GM12878 (cell line): ENCODE results near the gene TMEM132D. TPM values are rescaled to one million over a fixed set of nuclear protein-coding genes. Genes with fewer than 3 reads are reported as not detected.

ENCODE experiments used
- ATAC-seq: fragments of 200-7000 bp; cut with Tn5 transposase; 3 replicates; pipeline ENCODE4 v1.9.1; 2020; ENCODE audit warnings: mild to moderate bottlenecking, moderate library complexity
- BruUV-seq: library from RNA; stranded (reverse); fragments of 400-500 nt; replicated peaks from 2 replicates; lab custom pipeline; 2021; lab: Mats Ljungman, UMichigan
- CTCF ChIA-PET: fragments of 300-600 bp; sonication (Branson Sonifier 250); formaldehyde crosslinking; extraction: SDS; loops from one replicate; lab custom pipeline; 2021; ENCODE audit warnings: inconsistent platforms; lab: Yijun Ruan, JAX
- POLR2A ChIA-PET: fragments of 350-600 bp; formaldehyde crosslinking; extraction: SDS; loops from one replicate; lab custom pipeline; 2021; ENCODE audit warnings: inconsistent platforms; lab: Charles Lee
- RAD21 ChIA-PET: fragments of 300-600 bp; sonication (Branson Sonifier 250); formaldehyde crosslinking; loops from one replicate; lab custom pipeline; 2023; ENCODE audit warnings: antibody characterized with exemption; ENCODE audit not compliant: unreplicated experiment; lab: Charles Lee
- SMC1A ChIA-PET: fragments of 300-600 bp; sonication (Branson Sonifier 250); formaldehyde crosslinking; loops from one replicate; lab custom pipeline; 2023; ENCODE audit not compliant: unreplicated experiment, uncharacterized antibody; lab: Charles Lee
- DNase-seq: peaks from one replicate; pipeline ENCODE4 v3.0.0-alpha.2; 2011; ENCODE audit warnings: low read depth, low spot score
- FAIRE-seq: peaks from 3 replicates; lab custom pipeline; 2011; peaks lifted over from hg19 to GRCh38; lab: Jason Lieb, UNC
- H2AFZ ChIP-seq: 2 replicates; pipeline ENCODE4 v1.6.0; 2011; ENCODE audit warnings: low read depth, low read length, control low read depth; ENCODE audit not compliant: control insufficient read depth
- H3K27ac ChIP-seq: 2 replicates; pipeline ENCODE4 v1.5.1; 2011; ENCODE audit warnings: control low read depth; ENCODE audit not compliant: control insufficient read depth, insufficient read depth
- H3K27me3 ChIP-seq, 2 experiments: replicated peaks in 1 of 2; 2 replicates each; pipeline versions ENCODE4 v1.6.0 to v1.6.1; 2011; ENCODE audit warnings: low read length in 1 of 2; ENCODE audit not compliant: control insufficient read depth in 2 of 2, insufficient read depth in 2 of 2
- H3K36me3 ChIP-seq, 2 experiments: 2 replicates each; pipeline ENCODE4 v1.5.1; 2011; ENCODE audit warnings: low read length in 1 of 2; ENCODE audit not compliant: control insufficient read depth in 2 of 2, insufficient read depth in 2 of 2
- H3K4me1 ChIP-seq: 2 replicates; pipeline ENCODE4 v1.6.1; 2011; ENCODE audit warnings: mild to moderate bottlenecking, low read length, moderate library complexity, mixed read lengths; ENCODE audit not compliant: control insufficient read depth, insufficient read depth
- H3K4me2 ChIP-seq: 2 replicates; pipeline ENCODE4 v1.6.0; 2011; ENCODE audit warnings: control low read depth; ENCODE audit not compliant: control insufficient read depth, insufficient read depth
- H3K4me3 ChIP-seq: fragments of 200-600 bp; sonication (generic); 2 replicates; pipeline ENCODE4 v1.5.1; 2016
- H3K79me2 ChIP-seq: 2 replicates; pipeline ENCODE4 v1.6.0; 2011; ENCODE audit warnings: low read length; ENCODE audit not compliant: control insufficient read depth, insufficient read depth
- H3K9ac ChIP-seq: 2 replicates; pipeline ENCODE4 v1.8.0; 2011; ENCODE audit warnings: low read length, control low read depth, mixed read lengths; ENCODE audit not compliant: control insufficient read depth, insufficient read depth
- H3K9me3 ChIP-seq: replicated peaks from 3 replicates; pipeline ENCODE4 v1.5.1; 2011; ENCODE audit warnings: mild to moderate bottlenecking, low read length; ENCODE audit not compliant: control insufficient read depth, insufficient read depth
- H4K20me1 ChIP-seq: 2 replicates; pipeline ENCODE4 v1.6.0; 2011; ENCODE audit not compliant: control insufficient read depth, insufficient read depth
- ATF7 ChIP-seq: fragments of 450-650 bp; IDR thresholded peaks from 2 replicates; pipeline ENCODE4 v1.6.1; 2016; ENCODE audit warnings: low read depth, mild to moderate bottlenecking
- FOXK2 ChIP-seq: fragments of 450-650 bp; IDR thresholded peaks from 2 replicates; pipeline ENCODE4 v1.6.1; 2017; ENCODE audit warnings: mild to moderate bottlenecking, moderate library complexity
- HDAC2 ChIP-seq: fragments of 200-600 bp; sonication (generic); IDR thresholded peaks from 2 replicates; pipeline ENCODE4 v1.6.1; 2017
- IKZF1 ChIP-seq: fragments of 450-650 bp; conservative IDR thresholded peaks from 2 replicates; pipeline ENCODE4 v1.6.1; 2017; ENCODE audit warnings: antibody characterized with exemption, mild to moderate bottlenecking
- KDM1A ChIP-seq: fragments of 200-600 bp; sonication (generic); IDR thresholded peaks from 2 replicates; pipeline ENCODE4 v1.6.1; 2016; ENCODE audit warnings: borderline replicate concordance
- KLF5 ChIP-seq: fragments of 450-650 bp; IDR thresholded peaks from 2 replicates; pipeline ENCODE4 v1.6.1; 2014; ENCODE audit warnings: mild to moderate bottlenecking; ENCODE audit not compliant: partially characterized antibody
- NBN ChIP-seq: fragments of 450-650 bp; IDR thresholded peaks from 2 replicates; pipeline ENCODE4 v1.6.1; 2016
- NFYB ChIP-seq: IDR thresholded peaks from 2 replicates; pipeline ENCODE4 v1.6.1; 2011; ENCODE audit warnings: low read depth, mild to moderate bottlenecking, low read length, improper control_type of control experiment, moderate library complexity; ENCODE audit not compliant: insufficient read depth
- NR2C1 ChIP-seq: fragments of 450-650 bp; IDR thresholded peaks from 2 replicates; pipeline ENCODE4 v1.6.1; 2017; ENCODE audit warnings: antibody characterized with exemption, mild to moderate bottlenecking, moderate library complexity
- POLR2A ChIP-seq: IDR thresholded peaks from 2 replicates; pipeline ENCODE4 v1.6.1; 2011; ENCODE audit warnings: low read depth, mild to moderate bottlenecking, low read length
- RB1 ChIP-seq: fragments of 450-650 bp; formaldehyde crosslinking; IDR thresholded peaks from 2 replicates; pipeline ENCODE4 v1.6.1; 2017; ENCODE audit warnings: mild to moderate bottlenecking, borderline replicate concordance
- WGBS: methylation state at CpG from one replicate; pipeline ENCODE4 v1.1.6; 2016; ENCODE audit warnings: low lambda C conversion rate; ENCODE audit not compliant: insufficient replicate concordance, insufficient coverage; ENCODE audit errors: missing lambda C conversion rate; 5-methylcytosine and 5-hydroxymethylcytosine counted together
- in situ Hi-C: fragments of 300-500 bp; cut with MboI; formaldehyde crosslinking; loops from 9 replicates; pipeline ENCODE4 v1.14.3; 2018; ENCODE audit warnings: mixed read lengths
- intact Hi-C: fragments of 100-400 bp; cut with micrococcal nuclease; formaldehyde crosslinking; loops from one replicate; pipeline ENCODE4 v1.14.2; 2022; ENCODE audit not compliant: unreplicated experiment
- polyA plus RNA-seq, 11 experiments: library from polyadenylated mRNA; depleted of rRNA in 4 of 11; unstranded in 6 of 11; stranded (reverse) in 5 of 11; fragments of >200 nt; fragmentation: Nextera tagmentation in 4 of 11; fragmentation: Illumina TruSeq in 1 of 11; extraction: Ambion mirVana in 4 of 11; extraction: Trizol in 1 of 11; gene quantifications; 1 replicate in 1 of 11; 2 replicates in 10 of 11; pipeline versions ENCODE4 v1.2.1 to v1.2.3, GENCODE V29; 2011 to 2016; ENCODE audit warnings: inconsistent platforms in 2 of 11, missing spikeins in 2 of 11, low read depth in 1 of 11
- total RNA-seq, 4 experiments: library from RNA; depleted of rRNA in 3 of 4; stranded (reverse); fragments of >200 nt in 3 of 4; fragmentation: Illumina TruSeq in 1 of 4; extraction: Trizol in 1 of 4; gene quantifications; 2 replicates each; pipeline versions ENCODE4 v1.2.1 to v1.2.3, GENCODE V29; 2013 to 2021
- TF ChIP-seq, protein P1 (sequence below): fragments of 450-650 bp; formaldehyde crosslinking; IDR thresholded peaks from 2 replicates; pipeline ENCODE4 v1.4.0; 2022; ENCODE audit warnings: mild to moderate bottlenecking, moderate library complexity
- TF ChIP-seq, protein P2 (sequence below): fragments of 450-650 bp; IDR thresholded peaks from 2 replicates; pipeline ENCODE4 v1.6.1; 2018; ENCODE audit warnings: mild to moderate bottlenecking, low read depth, moderate library complexity; ENCODE audit not compliant: partially characterized antibody
- TF ChIP-seq, protein P3 (sequence below): fragments of 450-650 bp; conservative IDR thresholded peaks from 2 replicates; pipeline ENCODE4 v1.6.1; 2017; ENCODE audit warnings: mild to moderate bottlenecking, moderate library complexity
- TF ChIP-seq, protein P4 (sequence below): fragments of 450-650 bp; formaldehyde crosslinking; IDR thresholded peaks from 2 replicates; pipeline ENCODE4 v1.4.0; 2020; ENCODE audit warnings: mild to moderate bottlenecking, moderate library complexity

Gene TMEM132D
- total and polyA plus RNA-seq, 10 of the 15 experiments (the other 5 are each of a cell fraction or from before 2014, with no cell fraction given): under 0.01 to 0.12 (median 0.02) TPM; not detected in 3

DNA sequence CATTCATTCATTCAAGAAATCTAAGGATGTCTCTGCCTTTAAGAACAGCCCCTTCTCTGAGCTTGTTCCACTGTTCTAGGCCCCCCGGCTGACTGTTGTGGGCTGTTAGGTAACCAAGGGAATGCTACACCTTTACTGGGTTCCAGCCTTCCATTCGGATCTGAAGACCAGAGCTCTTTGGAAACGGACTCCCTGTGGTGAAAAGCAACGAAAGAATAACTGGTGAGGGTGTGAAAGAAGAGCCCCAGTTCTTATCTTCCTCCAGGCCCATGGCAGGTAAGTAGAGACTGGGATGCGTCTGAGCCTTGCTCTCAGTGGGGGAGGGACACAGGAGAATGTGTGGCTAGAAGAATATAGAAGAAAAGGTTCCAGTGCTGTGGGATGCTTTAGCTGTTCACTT is 207.4 kb downstream of the TMEM132D start:
- no peak overlapping the region for H3K27ac ChIP-seq
- no peak overlapping the region for H3K4me3 ChIP-seq
- ATAC-seq: no peak
- ChIA-PET RAD21 (no interaction called here), SMC1A (no interaction called here), CTCF (no interaction called here), POLR2A (no interaction called here)
- no peaks in the 10 kb centered on the region for H3K27me3 ChIP-seq
- no peak overlapping the region for H3K9ac ChIP-seq
- in situ Hi-C loops (no loop called here), intact Hi-C loops (no loop called here)
- DNase-seq: no peak
- H4K20me1 ChIP-seq: no peaks in the 10 kb centered on the region
- no peaks in the 10 kb centered on the region for H3K9me3 ChIP-seq
- H3K36me3 ChIP-seq: no peaks in the 10 kb centered on the region
- 2% methylated on average over 5 of the region's 5 CpGs for WGBS
- H3K79me2 ChIP-seq: no peaks in the 10 kb centered on the region
- FAIRE-seq: no peak
- no peaks in the 10 kb centered on the region for H3K4me1 ChIP-seq
- H2AFZ ChIP-seq: no peak overlapping the region
- BruUV-seq: no TSS peak
- H3K4me2 ChIP-seq: no peak overlapping the region
- TF ChIP-seq NR2C1 (no peak), NFYB (no peak), RB1 (no peak), POLR2A (no peak), IKZF1 (no peak), HDAC2 (no peak), FOXK2 (no peak), ATF7 (no peak), KDM1A (no peak), KLF5 (no peak), NBN (no peak)
- TF ChIP-seq, protein P1, sequence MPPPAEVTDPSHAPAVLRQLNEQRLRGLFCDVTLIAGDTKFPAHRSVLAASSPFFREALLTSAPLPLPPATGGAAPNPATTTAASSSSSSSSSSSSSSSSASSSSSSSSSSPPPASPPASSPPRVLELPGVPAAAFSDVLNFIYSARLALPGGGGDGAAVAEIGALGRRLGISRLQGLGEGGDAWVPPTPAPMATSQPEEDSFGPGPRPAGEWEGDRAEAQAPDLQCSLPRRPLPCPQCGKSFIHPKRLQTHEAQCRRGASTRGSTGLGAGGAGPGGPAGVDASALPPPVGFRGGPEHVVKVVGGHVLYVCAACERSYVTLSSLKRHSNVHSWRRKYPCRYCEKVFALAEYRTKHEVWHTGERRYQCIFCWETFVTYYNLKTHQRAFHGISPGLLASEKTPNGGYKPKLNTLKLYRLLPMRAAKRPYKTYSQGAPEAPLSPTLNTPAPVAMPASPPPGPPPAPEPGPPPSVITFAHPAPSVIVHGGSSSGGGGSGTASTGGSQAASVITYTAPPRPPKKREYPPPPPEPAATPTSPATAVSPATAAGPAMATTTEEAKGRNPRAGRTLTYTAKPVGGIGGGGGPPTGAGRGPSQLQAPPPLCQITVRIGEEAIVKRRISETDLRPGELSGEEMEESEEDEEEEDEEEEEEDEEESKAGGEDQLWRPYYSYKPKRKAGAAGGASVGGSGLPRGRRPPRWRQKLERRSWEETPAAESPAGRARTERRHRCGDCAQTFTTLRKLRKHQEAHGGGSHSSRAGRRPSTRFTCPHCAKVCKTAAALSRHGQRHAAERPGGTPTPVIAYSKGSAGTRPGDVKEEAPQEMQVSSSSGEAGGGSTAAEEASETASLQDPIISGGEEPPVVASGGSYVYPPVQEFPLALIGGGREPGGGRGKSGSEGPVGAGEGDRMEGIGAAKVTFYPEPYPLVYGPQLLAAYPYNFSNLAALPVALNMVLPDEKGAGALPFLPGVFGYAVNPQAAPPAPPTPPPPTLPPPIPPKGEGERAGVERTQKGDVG (CRISPR knock-in tag): no peak
- TF ChIP-seq, protein P2, sequence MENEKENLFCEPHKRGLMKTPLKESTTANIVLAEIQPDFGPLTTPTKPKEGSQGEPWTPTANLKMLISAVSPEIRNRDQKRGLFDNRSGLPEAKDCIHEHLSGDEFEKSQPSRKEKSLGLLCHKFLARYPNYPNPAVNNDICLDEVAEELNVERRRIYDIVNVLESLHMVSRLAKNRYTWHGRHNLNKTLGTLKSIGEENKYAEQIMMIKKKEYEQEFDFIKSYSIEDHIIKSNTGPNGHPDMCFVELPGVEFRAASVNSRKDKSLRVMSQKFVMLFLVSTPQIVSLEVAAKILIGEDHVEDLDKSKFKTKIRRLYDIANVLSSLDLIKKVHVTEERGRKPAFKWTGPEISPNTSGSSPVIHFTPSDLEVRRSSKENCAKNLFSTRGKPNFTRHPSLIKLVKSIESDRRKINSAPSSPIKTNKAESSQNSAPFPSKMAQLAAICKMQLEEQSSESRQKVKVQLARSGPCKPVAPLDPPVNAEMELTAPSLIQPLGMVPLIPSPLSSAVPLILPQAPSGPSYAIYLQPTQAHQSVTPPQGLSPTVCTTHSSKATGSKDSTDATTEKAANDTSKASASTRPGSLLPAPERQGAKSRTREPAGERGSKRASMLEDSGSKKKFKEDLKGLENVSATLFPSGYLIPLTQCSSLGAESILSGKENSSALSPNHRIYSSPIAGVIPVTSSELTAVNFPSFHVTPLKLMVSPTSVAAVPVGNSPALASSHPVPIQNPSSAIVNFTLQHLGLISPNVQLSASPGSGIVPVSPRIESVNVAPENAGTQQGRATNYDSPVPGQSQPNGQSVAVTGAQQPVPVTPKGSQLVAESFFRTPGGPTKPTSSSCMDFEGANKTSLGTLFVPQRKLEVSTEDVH: no peak
- TF ChIP-seq, protein P3, sequence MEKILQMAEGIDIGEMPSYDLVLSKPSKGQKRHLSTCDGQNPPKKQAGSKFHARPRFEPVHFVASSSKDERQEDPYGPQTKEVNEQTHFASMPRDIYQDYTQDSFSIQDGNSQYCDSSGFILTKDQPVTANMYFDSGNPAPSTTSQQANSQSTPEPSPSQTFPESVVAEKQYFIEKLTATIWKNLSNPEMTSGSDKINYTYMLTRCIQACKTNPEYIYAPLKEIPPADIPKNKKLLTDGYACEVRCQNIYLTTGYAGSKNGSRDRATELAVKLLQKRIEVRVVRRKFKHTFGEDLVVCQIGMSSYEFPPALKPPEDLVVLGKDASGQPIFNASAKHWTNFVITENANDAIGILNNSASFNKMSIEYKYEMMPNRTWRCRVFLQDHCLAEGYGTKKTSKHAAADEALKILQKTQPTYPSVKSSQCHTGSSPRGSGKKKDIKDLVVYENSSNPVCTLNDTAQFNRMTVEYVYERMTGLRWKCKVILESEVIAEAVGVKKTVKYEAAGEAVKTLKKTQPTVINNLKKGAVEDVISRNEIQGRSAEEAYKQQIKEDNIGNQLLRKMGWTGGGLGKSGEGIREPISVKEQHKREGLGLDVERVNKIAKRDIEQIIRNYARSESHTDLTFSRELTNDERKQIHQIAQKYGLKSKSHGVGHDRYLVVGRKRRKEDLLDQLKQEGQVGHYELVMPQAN: no peak
- TF ChIP-seq, protein P4, sequence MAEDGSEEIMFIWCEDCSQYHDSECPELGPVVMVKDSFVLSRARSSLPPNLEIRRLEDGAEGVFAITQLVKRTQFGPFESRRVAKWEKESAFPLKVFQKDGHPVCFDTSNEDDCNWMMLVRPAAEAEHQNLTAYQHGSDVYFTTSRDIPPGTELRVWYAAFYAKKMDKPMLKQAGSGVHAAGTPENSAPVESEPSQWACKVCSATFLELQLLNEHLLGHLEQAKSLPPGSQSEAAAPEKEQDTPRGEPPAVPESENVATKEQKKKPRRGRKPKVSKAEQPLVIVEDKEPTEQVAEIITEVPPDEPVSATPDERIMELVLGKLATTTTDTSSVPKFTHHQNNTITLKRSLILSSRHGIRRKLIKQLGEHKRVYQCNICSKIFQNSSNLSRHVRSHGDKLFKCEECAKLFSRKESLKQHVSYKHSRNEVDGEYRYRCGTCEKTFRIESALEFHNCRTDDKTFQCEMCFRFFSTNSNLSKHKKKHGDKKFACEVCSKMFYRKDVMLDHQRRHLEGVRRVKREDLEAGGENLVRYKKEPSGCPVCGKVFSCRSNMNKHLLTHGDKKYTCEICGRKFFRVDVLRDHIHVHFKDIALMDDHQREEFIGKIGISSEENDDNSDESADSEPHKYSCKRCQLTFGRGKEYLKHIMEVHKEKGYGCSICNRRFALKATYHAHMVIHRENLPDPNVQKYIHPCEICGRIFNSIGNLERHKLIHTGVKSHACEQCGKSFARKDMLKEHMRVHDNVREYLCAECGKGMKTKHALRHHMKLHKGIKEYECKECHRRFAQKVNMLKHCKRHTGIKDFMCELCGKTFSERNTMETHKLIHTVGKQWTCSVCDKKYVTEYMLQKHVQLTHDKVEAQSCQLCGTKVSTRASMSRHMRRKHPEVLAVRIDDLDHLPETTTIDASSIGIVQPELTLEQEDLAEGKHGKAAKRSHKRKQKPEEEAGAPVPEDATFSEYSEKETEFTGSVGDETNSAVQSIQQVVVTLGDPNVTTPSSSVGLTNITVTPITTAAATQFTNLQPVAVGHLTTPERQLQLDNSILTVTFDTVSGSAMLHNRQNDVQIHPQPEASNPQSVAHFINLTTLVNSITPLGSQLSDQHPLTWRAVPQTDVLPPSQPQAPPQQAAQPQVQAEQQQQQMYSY (CRISPR knock-in tag): no peak
